Osteoblast (primary cell): ENCODE measurements around the gene ADCY2. TPM values are rescaled to one million over a fixed set of nuclear protein-coding genes. Genes with fewer than 3 reads are reported as not detected.

Experiments used
- DNase-seq: peaks from one replicate; pipeline ENCODE4 v3.0.0; 2011; ENCODE audit warnings: low spot score, mixed read lengths; ENCODE audit not compliant: insufficient read length; ENCODE audit errors: missing footprints
- H2AFZ ChIP-seq: 2 replicates; pipeline ENCODE4 v1.6.0; 2011; ENCODE audit warnings: mild to moderate bottlenecking, low read length
- H3K27ac ChIP-seq: 2 replicates; pipeline ENCODE4 v1.5.1; 2011; ENCODE audit warnings: mild to moderate bottlenecking, low read depth, low read length, moderate library complexity
- H3K27me3 ChIP-seq: 2 replicates; pipeline ENCODE4 v1.6.0; 2012; ENCODE audit warnings: mild to moderate bottlenecking, control low read depth, inconsistent platforms, low read length, moderate library complexity; ENCODE audit not compliant: insufficient read depth
- H3K36me3 ChIP-seq: 2 replicates; pipeline ENCODE4 v1.5.1; 2011; ENCODE audit warnings: mild to moderate bottlenecking, low read length, control low read depth, moderate library complexity; ENCODE audit not compliant: insufficient read depth
- H3K4me1 ChIP-seq: 2 replicates; pipeline ENCODE4 v1.5.1; 2011; ENCODE audit warnings: mild to moderate bottlenecking, low read length, control low read depth, moderate library complexity; ENCODE audit not compliant: insufficient read depth
- H3K4me2 ChIP-seq: 2 replicates; pipeline ENCODE4 v1.6.0; 2011; ENCODE audit warnings: mild to moderate bottlenecking, low read length; ENCODE audit not compliant: insufficient read depth
- H3K4me3 ChIP-seq: fragments of 200-600 bp; sonication (generic); 3 replicates; pipeline ENCODE4 v1.5.1; 2012; ENCODE audit warnings: mild to moderate bottlenecking, low read length, inconsistent platforms; ENCODE audit not compliant: insufficient read depth
- H3K79me2 ChIP-seq: 2 replicates; pipeline ENCODE4 v1.6.0; 2012; ENCODE audit warnings: mild to moderate bottlenecking, low read length, control low read depth, inconsistent platforms; ENCODE audit not compliant: insufficient read depth
- H3K9me3 ChIP-seq: 2 replicates; pipeline ENCODE4 v1.5.1; 2011; ENCODE audit warnings: low read depth, low read length, control low read depth
- H4K20me1 ChIP-seq: 2 replicates; pipeline ENCODE4 v1.6.0; 2012; ENCODE audit warnings: mild to moderate bottlenecking, low read length, control low read depth; ENCODE audit not compliant: insufficient read depth
- CTCF ChIP-seq: IDR thresholded peaks from 2 replicates; pipeline ENCODE4 v1.5.1; 2011; ENCODE audit warnings: mild to moderate bottlenecking, low read depth, low read length, moderate library complexity; ENCODE audit errors: extremely low read depth
- total RNA-seq: library from RNA; depleted of rRNA; stranded (reverse); fragments of >200 nt; gene quantifications from 2 replicates; pipeline ENCODE4 v1.2.3, GENCODE V29; 2012

Gene ADCY2
- total RNA-seq, 1 donor = under 0.01 TPM

DNA sequence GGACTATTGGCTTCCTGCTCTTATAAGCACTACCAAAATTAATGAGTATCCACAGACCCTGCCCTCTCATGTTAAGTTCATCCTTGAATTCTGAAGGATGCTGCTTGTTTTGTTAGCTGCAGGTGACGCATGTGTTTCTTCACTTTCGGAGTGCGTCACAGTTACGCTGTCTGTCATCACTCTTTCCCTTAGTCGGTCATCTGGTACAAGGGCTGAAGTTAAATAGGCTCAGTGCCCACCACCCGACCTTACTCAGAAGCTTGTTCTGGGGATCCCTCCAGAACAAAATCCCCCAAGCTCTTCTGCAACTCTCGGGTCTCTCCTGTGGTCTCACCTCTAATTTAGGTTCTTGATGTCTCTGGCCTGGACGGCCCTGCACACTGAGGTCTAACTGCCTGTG lies 51.0 kb downstream of the ADCY2 start:
- no peak overlapping the region for H3K27ac ChIP-seq
- H3K27me3 ChIP-seq = no peaks in the 10 kb centered on the region
- no peak overlapping the region for H3K4me2 ChIP-seq
- peaks cover 8% of the 10 kb centered on the region for H3K9me3 ChIP-seq
- no peak for DNase-seq
- H3K36me3 ChIP-seq = no peaks in the 10 kb centered on the region
- no peaks in the 10 kb centered on the region for H4K20me1 ChIP-seq
- H3K79me2 ChIP-seq = no peaks in the 10 kb centered on the region
- no peaks in the 10 kb centered on the region for H3K4me1 ChIP-seq
- no peak overlapping the region for H3K4me3 ChIP-seq
- TF ChIP-seq CTCF = no peak
- H2AFZ ChIP-seq = no peak overlapping the region

DNA sequence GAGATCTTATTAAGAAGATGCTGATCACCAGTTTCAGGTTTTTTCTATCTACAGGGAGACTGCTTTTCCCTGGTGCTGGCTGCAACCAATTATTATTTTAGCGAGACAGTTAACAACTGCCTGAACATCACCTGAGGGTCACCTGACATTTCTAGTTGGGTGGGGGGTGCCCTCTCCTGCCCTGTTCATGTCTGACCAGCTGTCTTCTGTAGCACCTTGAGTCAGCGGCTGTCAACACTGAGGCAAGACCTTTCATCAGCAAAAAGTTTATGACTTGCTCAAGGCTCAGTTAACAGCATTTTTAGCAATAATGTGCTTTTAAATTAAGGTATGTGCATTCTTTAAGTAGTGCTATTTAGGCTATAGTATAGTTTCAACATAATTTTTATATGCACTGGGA lies 58.0 kb downstream of the ADCY2 start:
- no peak overlapping the region for H3K4me3 ChIP-seq
- no peak overlapping the region for H2AFZ ChIP-seq
- H3K27ac ChIP-seq = no peak overlapping the region
- no peaks in the 10 kb centered on the region for H3K27me3 ChIP-seq
- H3K9me3 ChIP-seq = no peaks in the 10 kb centered on the region
- no peak for DNase-seq
- no peaks in the 10 kb centered on the region for H3K4me1 ChIP-seq
- no peaks in the 10 kb centered on the region for H4K20me1 ChIP-seq
- H3K36me3 ChIP-seq = no peaks in the 10 kb centered on the region
- TF ChIP-seq CTCF = no peak
- no peaks in the 10 kb centered on the region for H3K79me2 ChIP-seq
- no peak overlapping the region for H3K4me2 ChIP-seq

- Histone ChIP-seq H3K27me3 (no peaks in the 10 kb centered on the region), H4K20me1 (no peaks in the 10 kb centered on the region), H2AFZ (no peak overlapping the region), H3K4me3 (no peak overlapping the region), H3K4me2 (no peak overlapping the region), H3K4me1 (no peaks in the 10 kb centered on the region), H3K27ac (no peak overlapping the region), H3K36me3 (no peaks in the 10 kb centered on the region), H3K79me2 (no peaks in the 10 kb centered on the region), H3K9me3 (no peaks in the 10 kb centered on the region)
- DNase-seq = no peak
- no peak for TF ChIP-seq CTCF
Measured at GRCh38 chr5:7456206-7456605, 60.3 kb downstream of the ADCY2 start.

GRCh38 chr5:7461371-7461770 lies 65.4 kb downstream of the ADCY2 start:
- no peaks in the 10 kb centered on the region for H3K9me3 ChIP-seq
- no peak for DNase-seq
- H3K27ac ChIP-seq = no peak overlapping the region
- no peaks in the 10 kb centered on the region for H3K79me2 ChIP-seq
- H4K20me1 ChIP-seq = no peaks in the 10 kb centered on the region
- no peak overlapping the region for H2AFZ ChIP-seq
- no peaks in the 10 kb centered on the region for H3K4me1 ChIP-seq
- H3K4me3 ChIP-seq = no peak overlapping the region
- no peaks in the 10 kb centered on the region for H3K36me3 ChIP-seq
- no peak overlapping the region for H3K4me2 ChIP-seq
- no peak for TF ChIP-seq CTCF
- no peaks in the 10 kb centered on the region for H3K27me3 ChIP-seq
